Endothelial cell of umbilical vein (primary cell): Measurements from ENCODE around the gene WIPI1. TPM values are rescaled to one million over a fixed set of nuclear protein-coding genes. Genes with fewer than 3 reads are reported as not detected.
"Not testable (repeated sequence)": the region's sequence is repeated elsewhere in the genome, so short reads cannot be mapped to it uniquely, and the experiment has no call there.

Experiments
- BruUV-seq: library from RNA; stranded (reverse); fragments of 400-500 nt; replicated peaks from 2 replicates; lab custom pipeline; 2021; lab: Mats Ljungman, UMichigan
- CTCF ChIA-PET: fragments of 300-600, 350-600 bp; sonication (Branson Sonifier 250); formaldehyde crosslinking; loops from one replicate; lab custom pipeline; 2021; ENCODE audit warnings: antibody characterized with exemption, inconsistent platforms; lab: Charles Lee
- POLR2A ChIA-PET: fragments of 300-600, 350-600 bp; sonication (Branson Sonifier 250); formaldehyde crosslinking; loops from one replicate; lab custom pipeline; 2021; ENCODE audit warnings: antibody characterized with exemption, inconsistent platforms; lab: Charles Lee
- DNase-seq: peaks from one replicate; pipeline ENCODE4 v3.0.0-alpha.2; 2011; ENCODE audit warnings: low read depth, low spot score
- FAIRE-seq: peaks from 2 replicates; lab custom pipeline; 2011; peaks lifted over from hg19 to GRCh38; lab: Jason Lieb, UNC
- H2AFZ ChIP-seq: 2 replicates; pipeline ENCODE4 v1.6.0; 2012; ENCODE audit warnings: low read depth, low read length, control low read depth, inconsistent platforms
- H3K27ac ChIP-seq: 2 replicates; pipeline ENCODE4 v1.5.1; 2011; ENCODE audit warnings: low read depth, mild to moderate bottlenecking, control low read depth, low read length, moderate library complexity; ENCODE audit not compliant: insufficient read depth
- H3K27me3 ChIP-seq, 2 experiments: 2 replicates each; pipeline versions ENCODE4 v1.6.0 to v1.6.1; 2011; ENCODE audit warnings: low read length in 2 of 2, mixed read lengths in 1 of 2; ENCODE audit not compliant: control insufficient read depth in 2 of 2, insufficient read depth in 2 of 2
- H3K36me3 ChIP-seq, 2 experiments: 2 replicates in 1 of 2; 3 replicates in 1 of 2; pipeline ENCODE4 v1.5.1; 2011; ENCODE audit warnings: low read length in 2 of 2, mild to moderate bottlenecking in 1 of 2, moderate library complexity in 1 of 2; ENCODE audit not compliant: control insufficient read depth in 2 of 2, insufficient read depth in 2 of 2; ENCODE audit errors: extremely low read depth in 1 of 2
- H3K4me1 ChIP-seq: 3 replicates; pipeline ENCODE4 v1.5.1; 2011; ENCODE audit warnings: mild to moderate bottlenecking, low read length; ENCODE audit not compliant: control insufficient read depth, insufficient read depth; ENCODE audit errors: extremely low read depth
- H3K4me2 ChIP-seq: 2 replicates; pipeline ENCODE4 v1.6.1; 2011; ENCODE audit warnings: low read length, control low read depth, mixed read lengths; ENCODE audit not compliant: insufficient read depth
- H3K4me3 ChIP-seq, 3 experiments: fragments of 200-600 bp in 1 of 3; sonication (generic), shearing (Covaris generic) in 1 of 3; replicated peaks in 1 of 3; 2 replicates each; pipeline ENCODE4 v1.5.1; 2011 to 2016; ENCODE audit warnings: control low read depth in 3 of 3, low read length in 3 of 3, mild to moderate bottlenecking in 2 of 3, inconsistent platforms in 1 of 3, low read depth in 1 of 3, moderate library complexity in 1 of 3; ENCODE audit not compliant: insufficient read depth in 1 of 3
- H3K79me2 ChIP-seq: 2 replicates; pipeline ENCODE4 v1.6.0; 2012; ENCODE audit warnings: low read length, inconsistent platforms; ENCODE audit not compliant: control insufficient read depth, insufficient read depth
- H3K9ac ChIP-seq: replicated peaks from 2 replicates; pipeline ENCODE3; 2011; ENCODE audit warnings: low read length, control low read depth; ENCODE audit not compliant: insufficient read depth; ENCODE audit errors: extremely low read depth
- H3K9me1 ChIP-seq: replicated peaks from 3 replicates; pipeline ENCODE4 v1.6.0; 2011; ENCODE audit warnings: mild to moderate bottlenecking, low read length; ENCODE audit not compliant: control insufficient read depth, insufficient read depth; ENCODE audit errors: extremely low read depth
- H3K9me3 ChIP-seq: replicated peaks from 2 replicates; pipeline ENCODE4 v1.5.1; 2012; ENCODE audit warnings: low read length, inconsistent platforms; ENCODE audit not compliant: control insufficient read depth, insufficient read depth
- H4K20me1 ChIP-seq: replicated peaks from 2 replicates; pipeline ENCODE3; 2011; ENCODE audit warnings: mild to moderate bottlenecking, low read length; ENCODE audit not compliant: control insufficient read depth, insufficient read depth; ENCODE audit errors: extremely low read depth
- CTCF ChIP-seq, 2 donors: IDR thresholded peaks; 1 replicate in 1 of 2; 2 replicates in 1 of 2; pipeline ENCODE4 v1.5.1; 2011; ENCODE audit warnings: low read length in 2 of 2, mild to moderate bottlenecking in 2 of 2, moderate library complexity in 2 of 2, control low read depth in 1 of 2, inconsistent platforms in 1 of 2, low read depth in 1 of 2; ENCODE audit not compliant: insufficient read depth in 1 of 2; ENCODE audit errors: extremely low read depth in 1 of 2
- EZH2 ChIP-seq: IDR thresholded peaks from 2 replicates; pipeline ENCODE4 v1.6.1; 2012; ENCODE audit warnings: borderline replicate concordance, low read depth, mild to moderate bottlenecking, moderate library complexity, low read length, inconsistent platforms; ENCODE audit not compliant: severe bottlenecking
- FOS ChIP-seq: IDR thresholded peaks from 2 replicates; pipeline ENCODE4 v1.6.1; 2011; ENCODE audit warnings: mild to moderate bottlenecking, low read length, moderate library complexity, borderline replicate concordance; ENCODE audit not compliant: insufficient read depth
- GATA2 ChIP-seq: IDR thresholded peaks from 2 replicates; pipeline ENCODE4 v1.7.0; 2011; ENCODE audit warnings: low read depth, mild to moderate bottlenecking, moderate library complexity, mixed read lengths, low read length; ENCODE audit not compliant: insufficient read length, insufficient read depth
- JUN ChIP-seq: IDR thresholded peaks from 2 replicates; pipeline ENCODE4 v1.6.1; 2011; ENCODE audit warnings: borderline replicate concordance, low read depth; ENCODE audit not compliant: insufficient read length, insufficient read depth
- MAX ChIP-seq: IDR thresholded peaks from 2 replicates; pipeline ENCODE4 v1.6.1; 2011; ENCODE audit not compliant: insufficient read depth, insufficient read length
- MYC ChIP-seq: IDR thresholded peaks from one replicate; pipeline ENCODE4 v1.6.1; 2011; ENCODE audit warnings: mild to moderate bottlenecking, low read depth, low read length
- POLR2A ChIP-seq: IDR thresholded peaks from 2 replicates; pipeline ENCODE4 v1.6.1; 2012; ENCODE audit warnings: low read depth, mild to moderate bottlenecking, control low read depth, low read length
- POLR2AphosphoS5 ChIP-seq: IDR thresholded peaks from 2 replicates; pipeline ENCODE4 v1.6.1; 2012; ENCODE audit warnings: low read depth, mild to moderate bottlenecking, control low read depth, low read length, moderate library complexity; ENCODE audit not compliant: insufficient read depth
- dilution Hi-C: fragments of 300-500 bp; cut with MboI; formaldehyde crosslinking; loops from one replicate; pipeline ENCODE4 v1.15.0; 2019; ENCODE audit warnings: low sequenced_read_pairs; ENCODE audit not compliant: extremely low pct_ligation_motif_present
- intact Hi-C: fragments of 100-400 bp; cut with micrococcal nuclease; formaldehyde crosslinking; loops from one replicate; pipeline ENCODE4 v1.10.0; 2022
- polyA plus RNA-seq, 4 experiments: library from polyadenylated mRNA; depleted of rRNA in 3 of 4; stranded (reverse) in 3 of 4; unstranded in 1 of 4; fragments of >200 nt; gene quantifications; 2 replicates each; pipeline versions ENCODE4 v1.2.1 to v1.2.3, GENCODE V29; 2011 to 2012; ENCODE audit warnings: missing spikeins in 1 of 4
- total RNA-seq: library from RNA; stranded (reverse); gene quantifications from 2 replicates; pipeline ENCODE4 v1.2.3, GENCODE V29; 2021

Gene WIPI1
- total and polyA plus RNA-seq, 2 donors (not counting 3 experiments of a cell fraction or from before 2014, with no cell fraction given): 49.9 to 70.3 TPM

- H3K9me3 ChIP-seq: no peaks in the 10 kb centered on the region
- BruUV-seq: no TSS peak
- POLR2A ChIA-PET: no interaction called here
- dilution Hi-C loops (no loop called here), intact Hi-C loops (no loop called here)
- no peaks in the 10 kb centered on the region for H3K9me1 ChIP-seq
- no peak overlapping the region for H3K4me3 ChIP-seq
- no peak overlapping the region for H3K4me2 ChIP-seq
- FAIRE-seq: no peak
- CTCF ChIA-PET: interaction anchor here (1.0 to 1.5 kb wide), 4 partner anchors 19 to 125 kb away, joined by 3 to 7 read pairs (median 3); no protein-coding TSS in a partner anchor
- H3K4me1 ChIP-seq: no peaks in the 10 kb centered on the region
- H3K79me2 ChIP-seq: no peaks in the 10 kb centered on the region
- no peak overlapping the region for H3K27ac ChIP-seq
- no peaks in the 10 kb centered on the region for H4K20me1 ChIP-seq
- H2AFZ ChIP-seq: no peak overlapping the region
- no peak overlapping the region for H3K9ac ChIP-seq
- no peak for TF ChIP-seq POLR2A
- TF ChIP-seq POLR2AphosphoS5: no peak
- no peak for TF ChIP-seq FOS
- no peak for TF ChIP-seq MAX
- no peak for TF ChIP-seq MYC
- TF ChIP-seq JUN: no peak
- TF ChIP-seq GATA2: no peak
- TF ChIP-seq EZH2: no peak
- TF ChIP-seq CTCF (IDR thresholded peaks at IDR 0.05; ENCODE audit: extremely low read depth in 1 of 2, insufficient read depth in 1 of 2, low read depth in 1 of 2, low read length in 2 of 2): no peak
- no peaks in the 10 kb centered on the region for H3K27me3 ChIP-seq
- DNase-seq: no peak
- peaks cover 0 to 7% of the 10 kb centered on the region in 2 experiments for H3K36me3 ChIP-seq
These were observed 40.0 kb downstream of the WIPI1 start for GRCh38 chr17:68417317-68417716.

- H3K27ac ChIP-seq, dilution Hi-C loops, H3K9me3 ChIP-seq, H3K79me2 ChIP-seq, intact Hi-C loops, POLR2A ChIA-PET, H3K27me3 ChIP-seq, DNase-seq, H4K20me1 ChIP-seq, H3K36me3 ChIP-seq, BruUV-seq, H3K4me2 ChIP-seq, H3K9ac ChIP-seq, H3K4me3 ChIP-seq, H2AFZ ChIP-seq, H3K9me1 ChIP-seq, H3K4me1 ChIP-seq, FAIRE-seq: not testable (repeated sequence)
- CTCF ChIA-PET: interaction anchor here (2.0 kb wide), 1 partner anchor 16 kb away, joined by 6 read pairs; no protein-coding TSS in a partner anchor
These were observed 42.4 kb downstream of the WIPI1 start for GRCh38 chr17:68414901-68415300.
